RKO (cell line): ENCODE results near the gene IL4I1.
A peak's percentile ranks its signal among the peaks of the same experiment; 100 is the strongest.

ENCODE experiments used
- DNase-seq: peaks from one replicate; pipeline ENCODE4 v3.0.0-alpha.2; 2016; ENCODE audit warnings: low spot score

IL4I1 gene

DNA sequence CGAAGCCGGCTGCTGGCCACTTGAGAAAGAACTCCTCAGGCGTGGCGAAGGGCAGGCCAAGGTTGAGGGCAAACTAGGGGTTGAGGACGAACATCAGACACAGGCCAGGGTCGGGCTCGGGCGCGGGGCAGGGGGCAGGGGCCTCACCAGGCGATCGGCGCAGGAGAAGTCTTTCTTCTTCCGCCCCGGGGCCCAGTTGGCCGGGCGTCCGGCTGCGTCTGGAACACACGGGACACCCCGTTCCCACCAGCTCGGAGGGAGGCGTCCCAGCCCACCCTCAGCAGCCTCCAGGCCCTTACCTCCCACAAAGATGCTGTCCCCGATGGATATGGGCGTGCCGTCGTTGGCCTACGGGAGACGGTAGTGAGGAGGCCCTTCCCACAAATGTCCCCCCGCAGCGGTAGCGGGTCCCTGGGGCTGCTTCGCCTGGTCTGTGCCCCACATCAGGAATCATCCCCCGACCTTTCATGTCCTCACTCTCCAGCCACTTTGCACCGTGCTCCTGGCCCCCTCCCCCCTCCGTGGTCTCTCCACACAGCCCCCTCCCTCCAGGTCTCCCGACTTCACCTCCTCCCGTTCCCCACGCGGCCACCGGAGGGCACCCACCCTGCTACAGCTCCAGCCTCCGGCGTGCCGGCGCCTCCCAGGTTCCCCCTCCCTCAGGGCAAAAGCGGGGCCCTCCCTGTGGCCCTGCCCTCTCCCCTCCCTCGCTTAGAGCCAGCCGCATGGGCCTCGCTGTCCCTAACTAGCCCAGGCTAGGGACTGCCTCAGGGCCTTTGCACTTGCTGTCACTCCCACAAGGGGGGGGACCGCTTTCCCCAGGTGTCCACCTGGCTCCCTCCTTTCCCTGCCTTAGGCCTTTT lies 34.1 kb downstream of the IL4I1 start:
- no peak for DNase-seq

DNA sequence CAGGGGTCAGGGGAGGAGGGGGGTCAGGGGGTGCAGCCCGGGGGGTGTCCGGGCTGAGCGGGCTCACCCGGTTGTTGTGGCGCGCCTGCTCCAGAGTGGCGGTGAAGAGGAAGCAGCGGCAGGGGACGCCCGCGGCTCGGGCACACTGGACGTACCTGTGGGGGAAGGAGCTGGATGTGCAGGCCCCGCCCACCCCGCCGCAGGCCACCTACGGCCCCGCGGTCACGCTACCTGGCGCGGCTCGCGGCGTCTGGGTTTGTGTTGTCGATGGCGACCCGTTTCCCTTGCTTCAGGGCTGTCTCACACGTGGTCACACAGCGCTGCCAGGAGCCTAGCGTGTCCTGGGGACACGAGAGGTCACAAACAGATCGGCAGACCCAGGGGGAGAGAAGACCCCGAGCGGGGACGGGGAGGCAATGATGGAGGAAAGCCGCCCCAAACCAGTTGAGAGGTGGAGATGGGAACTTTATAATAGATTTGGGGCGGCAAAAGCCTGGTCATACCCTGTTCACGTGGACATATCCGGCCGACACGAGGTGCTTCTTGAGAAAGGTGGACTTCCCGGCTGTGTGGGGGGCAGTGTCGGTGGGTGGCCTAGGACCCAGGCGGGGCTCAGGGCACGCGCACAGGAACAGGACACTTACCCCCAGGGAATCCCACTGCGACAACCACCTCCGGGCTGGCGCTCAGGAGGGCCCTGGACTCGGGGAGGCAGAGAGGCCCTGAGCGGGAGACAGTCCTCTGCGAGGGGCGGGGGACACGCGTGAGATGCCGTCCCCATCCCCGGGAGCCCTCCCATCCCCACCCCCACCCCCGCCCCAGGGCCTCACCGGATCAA lies 34.9 kb downstream of the IL4I1 start:
- DNase-seq, result no peak

DNA sequence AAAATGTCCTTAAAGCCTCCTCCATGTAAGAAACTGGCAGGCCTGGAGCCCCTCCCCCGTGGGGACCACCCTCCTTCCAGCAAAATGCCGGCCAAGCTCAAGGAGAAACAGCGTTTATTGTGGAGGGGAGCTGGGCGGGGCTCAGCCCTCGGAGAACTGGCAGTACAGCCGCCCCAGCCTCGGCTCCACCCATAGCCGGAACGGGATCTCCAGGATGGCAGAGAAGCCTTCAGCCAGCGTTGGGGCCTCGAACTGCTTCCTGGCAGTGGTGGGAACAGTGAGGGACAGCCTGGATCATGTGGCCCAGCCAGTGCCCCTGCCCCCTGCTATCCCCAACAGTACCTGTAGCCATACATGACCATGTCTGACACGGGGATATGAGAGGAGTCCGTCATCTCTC lies 35.6 kb downstream of the IL4I1 start:
- DNase-seq, result no peak

DNA sequence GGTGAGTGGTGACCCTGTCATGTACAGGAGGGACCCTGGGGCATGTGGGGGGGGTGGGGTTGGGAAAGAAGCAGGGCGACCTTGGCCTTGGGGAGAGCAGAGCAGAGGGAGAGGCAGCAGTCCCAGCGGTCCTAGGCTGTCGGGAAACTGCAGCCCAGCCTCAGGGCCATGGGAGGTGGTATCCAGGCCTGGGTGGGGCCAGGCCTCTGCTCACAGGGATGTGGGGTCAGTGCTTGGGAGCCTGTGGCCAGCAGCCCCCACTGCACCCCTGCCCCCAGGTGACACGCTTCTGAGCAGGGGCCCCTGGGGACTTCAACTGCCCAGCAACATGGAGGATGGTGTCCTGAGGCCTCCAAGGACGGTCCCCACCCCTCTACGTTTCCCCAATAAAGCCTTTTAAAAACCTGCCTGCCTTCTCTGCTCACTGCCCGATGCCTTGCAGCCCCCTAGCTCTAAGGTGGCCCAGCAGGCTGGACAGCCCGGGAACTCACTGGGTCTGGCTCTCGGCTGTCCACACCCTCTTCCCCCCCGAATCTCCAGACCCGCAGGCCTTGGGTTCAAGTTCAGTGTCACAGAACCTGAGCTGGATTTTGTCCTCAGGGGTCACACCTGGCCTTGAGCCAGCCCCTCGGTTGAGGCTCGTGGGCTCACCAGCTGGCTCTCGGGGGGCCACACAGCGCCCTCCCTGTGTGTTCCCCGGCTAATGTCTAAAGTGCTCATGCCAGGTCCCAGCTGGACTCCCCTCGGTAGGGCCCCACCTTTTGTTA lies 36.2 kb downstream of the IL4I1 start:
- no peak for DNase-seq

DNA sequence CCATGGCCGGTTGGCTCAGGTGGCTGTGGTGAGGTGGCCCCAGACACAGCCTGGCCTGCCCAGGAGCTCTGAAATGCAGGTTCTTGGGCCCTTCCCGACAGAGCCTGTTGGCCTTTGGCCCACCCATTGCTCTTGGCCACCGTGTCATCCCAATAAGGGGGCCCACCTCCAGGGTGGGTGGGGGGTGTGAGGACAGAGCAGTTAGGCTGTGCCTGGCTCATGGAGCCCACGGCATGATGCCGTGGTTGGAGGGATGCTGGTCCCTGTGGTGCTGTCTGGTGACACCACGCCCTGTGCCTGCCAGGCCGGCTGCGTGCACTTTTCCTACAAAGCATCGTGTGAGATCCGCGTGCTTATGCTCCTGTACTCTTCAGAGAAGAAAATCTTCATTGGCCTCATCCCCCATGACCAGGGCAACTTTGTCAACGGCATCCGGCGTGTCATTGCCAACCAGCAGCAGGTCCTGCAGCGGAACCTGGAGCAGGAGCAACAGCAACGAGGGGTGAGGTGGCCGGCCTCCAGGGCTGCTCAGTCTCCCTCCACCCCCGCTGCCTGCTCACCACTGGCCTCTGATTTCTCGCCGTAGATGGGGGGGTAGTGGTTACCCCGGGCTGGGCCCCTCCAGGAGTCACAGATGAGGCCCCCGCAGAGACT lies 36.9 kb downstream of the IL4I1 start:
- no peak for DNase-seq

DNA sequence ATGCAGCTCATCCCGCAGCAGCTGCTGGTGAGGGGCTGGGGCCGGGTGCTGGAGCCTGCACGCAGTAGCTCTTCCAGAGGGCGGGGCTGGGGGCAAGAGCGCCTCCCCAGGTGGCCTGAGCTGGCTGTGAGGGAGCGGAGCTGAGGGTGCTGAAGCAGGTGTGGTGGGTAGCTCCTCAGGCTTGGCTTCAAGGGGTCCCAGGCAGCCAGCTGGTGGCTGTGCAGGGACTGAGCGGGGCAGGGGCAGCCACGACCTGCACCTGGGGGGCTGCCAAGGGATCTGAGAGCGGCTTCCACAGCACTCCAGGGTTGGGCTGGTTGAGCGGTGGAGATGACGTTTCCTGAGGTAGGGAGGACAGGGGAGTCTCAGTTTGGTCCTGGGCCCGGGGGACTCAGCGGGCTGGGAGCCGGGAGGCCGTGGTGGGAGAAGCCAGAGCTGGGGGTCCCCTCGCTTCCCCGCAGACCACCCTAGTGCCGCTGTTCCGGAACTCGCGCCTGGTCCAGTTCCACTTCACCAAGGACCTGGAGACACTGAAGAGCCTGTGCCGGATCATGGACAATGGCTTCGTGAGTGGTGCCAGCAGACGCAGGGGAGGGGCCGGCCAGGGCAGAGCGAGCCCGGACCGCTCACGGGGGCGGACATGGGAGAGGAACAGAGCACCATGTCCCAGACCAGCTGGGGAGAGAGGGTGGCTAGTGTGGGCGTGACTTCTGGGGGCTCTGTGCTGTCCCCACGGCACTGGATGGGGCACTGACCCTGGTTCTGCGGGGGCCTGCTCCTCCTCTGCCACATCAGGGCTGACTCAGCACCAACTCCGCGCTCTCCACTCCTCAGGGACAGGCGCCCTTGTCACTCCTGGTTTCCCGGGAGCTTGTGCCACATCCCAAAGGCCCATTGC lies 38.4 kb downstream of the IL4I1 start:
- DNase-seq, result peak; percentile 30

DNA sequence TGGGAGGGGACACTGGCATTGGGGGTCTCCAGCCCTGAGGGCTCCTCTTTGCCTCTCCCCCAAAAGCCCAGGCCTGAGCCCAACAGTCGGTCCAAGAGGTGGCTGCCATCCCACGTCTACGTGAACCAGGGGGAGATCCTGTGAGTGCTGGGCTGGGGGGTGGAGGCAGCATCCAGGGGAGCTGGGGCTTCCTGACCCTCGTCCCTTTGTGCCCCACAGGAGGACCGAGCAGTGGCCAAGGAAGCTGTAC lies 38.9 kb downstream of the IL4I1 start:
- DNase-seq, result no peak

DNA sequence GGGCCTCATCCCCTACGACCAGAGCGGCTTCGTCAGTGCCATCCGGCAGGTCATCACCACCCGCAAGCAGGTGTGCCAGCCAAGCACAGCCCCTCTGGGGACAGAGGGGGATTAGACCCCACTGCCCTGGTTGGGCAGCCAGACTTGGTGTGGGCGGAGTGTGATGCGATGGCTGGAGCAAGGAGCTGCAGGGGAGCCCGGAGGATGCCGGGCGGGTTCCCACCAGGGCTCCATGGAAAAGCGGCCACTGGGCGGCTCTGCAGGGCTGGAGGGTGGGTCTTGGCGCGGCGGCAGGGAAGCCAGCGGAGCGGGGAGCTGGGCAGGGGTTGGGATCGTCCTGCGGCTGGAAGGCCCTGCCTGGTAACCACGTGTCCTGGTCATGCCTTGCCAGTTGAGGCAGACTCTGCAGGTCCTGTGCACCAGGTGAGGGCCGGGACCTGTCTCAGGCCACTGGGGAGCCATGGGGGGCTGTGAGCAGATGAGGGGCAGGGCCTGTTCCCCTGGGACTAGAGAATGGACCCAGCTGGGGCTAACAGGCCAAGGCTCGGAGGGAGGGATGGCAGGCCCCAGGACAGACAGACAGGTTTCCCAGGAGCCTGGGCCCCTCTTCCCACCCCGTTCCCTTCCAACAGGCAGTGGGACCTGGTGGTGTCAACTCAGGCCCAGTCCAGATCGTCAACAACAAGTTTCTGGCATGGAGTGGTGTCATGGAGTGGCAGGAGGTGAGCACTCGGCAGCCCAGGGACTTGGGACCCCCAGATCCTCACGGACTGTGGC lies 39.4 kb downstream of the IL4I1 start:
- peak; percentile 26 for DNase-seq

DNA sequence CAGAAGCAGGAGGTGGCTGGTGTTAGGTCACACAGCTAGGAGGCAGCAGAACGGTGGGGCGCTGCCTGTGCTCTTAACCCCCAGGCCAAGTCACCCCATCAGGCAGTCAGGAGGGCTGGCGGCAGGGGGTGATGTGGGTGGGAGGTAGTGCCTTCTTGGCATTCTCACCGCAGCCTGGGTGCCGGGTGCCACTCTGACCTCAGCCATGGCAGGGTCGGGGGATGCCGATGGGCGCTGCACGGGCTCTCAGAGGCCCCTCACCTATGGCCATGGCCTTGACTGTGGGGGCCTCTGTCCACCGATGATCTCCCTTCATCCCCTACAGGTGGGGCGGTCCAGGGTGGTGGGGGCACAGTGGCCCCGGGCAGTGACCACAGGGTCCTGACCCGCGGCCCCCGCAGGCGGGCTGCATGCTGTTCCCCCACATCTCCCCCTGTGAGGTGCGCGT lies 40.1 kb downstream of the IL4I1 start:
- peak; percentile 47 for DNase-seq

DNA sequence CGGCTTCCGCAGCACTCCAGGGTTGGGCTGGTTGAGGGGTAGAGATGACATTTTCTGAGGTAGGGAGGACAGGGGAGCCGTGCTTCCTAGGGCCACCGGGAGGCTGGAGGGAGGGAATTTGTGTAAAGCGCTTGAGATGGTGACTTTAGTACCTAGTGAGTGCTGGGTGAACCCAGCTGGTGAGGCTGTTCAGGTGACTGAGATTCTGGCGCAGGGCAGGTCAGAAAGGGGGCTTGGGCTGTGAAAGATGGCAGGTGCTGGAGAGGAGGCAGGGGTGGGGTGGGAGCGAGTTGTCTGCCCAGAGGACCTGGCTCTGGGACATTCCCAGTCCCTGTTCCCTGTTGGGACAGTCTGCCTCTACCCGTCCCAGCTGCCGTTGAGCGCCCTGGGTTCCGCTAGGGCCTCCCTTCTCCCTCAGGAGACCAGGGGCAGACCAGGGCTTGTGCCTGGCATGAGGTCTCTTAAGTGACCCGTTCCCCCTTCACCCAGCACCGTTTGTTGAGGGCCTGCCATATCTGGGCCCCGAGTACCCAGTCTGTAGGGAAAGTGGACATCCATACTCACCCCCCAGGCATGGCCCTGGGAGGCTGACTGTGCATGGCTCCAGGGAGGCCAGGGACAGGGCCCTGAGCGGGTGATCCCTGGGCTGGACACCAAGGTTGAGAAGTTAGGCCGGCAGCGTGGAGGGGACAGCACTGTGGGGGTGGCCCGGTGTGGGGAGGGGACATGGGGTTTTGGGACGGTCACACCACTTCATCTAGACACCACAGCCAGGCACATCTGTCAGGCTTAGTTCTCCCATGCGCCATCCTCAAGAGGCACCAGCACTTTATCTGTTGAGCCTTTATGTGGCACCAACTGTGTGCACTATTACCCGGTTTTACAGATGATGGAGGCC lies 40.8 kb downstream of the IL4I1 start:
- peak; percentile 25 for DNase-seq

DNA sequence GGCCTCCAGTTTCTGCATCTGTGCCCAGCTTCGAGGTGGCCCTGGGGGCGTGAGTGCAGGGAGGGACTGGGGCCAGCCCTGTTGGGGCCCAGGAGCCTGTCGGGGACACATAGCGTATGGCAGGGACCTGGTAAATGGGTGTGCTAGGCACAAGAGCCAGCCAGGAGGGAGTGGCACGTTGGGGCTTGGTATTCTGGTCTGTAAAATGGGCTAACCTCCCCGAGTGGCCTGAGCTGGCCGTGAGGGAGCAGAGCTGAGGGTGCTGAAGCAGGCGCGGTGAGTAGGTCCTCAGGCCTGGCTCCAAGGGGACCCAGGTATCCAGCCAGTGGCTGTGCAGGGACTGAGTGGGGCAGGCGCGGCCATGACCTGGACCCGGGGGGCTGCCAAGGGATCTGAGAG lies 41.4 kb downstream of the IL4I1 start:
- DNase-seq, result no peak

DNA sequence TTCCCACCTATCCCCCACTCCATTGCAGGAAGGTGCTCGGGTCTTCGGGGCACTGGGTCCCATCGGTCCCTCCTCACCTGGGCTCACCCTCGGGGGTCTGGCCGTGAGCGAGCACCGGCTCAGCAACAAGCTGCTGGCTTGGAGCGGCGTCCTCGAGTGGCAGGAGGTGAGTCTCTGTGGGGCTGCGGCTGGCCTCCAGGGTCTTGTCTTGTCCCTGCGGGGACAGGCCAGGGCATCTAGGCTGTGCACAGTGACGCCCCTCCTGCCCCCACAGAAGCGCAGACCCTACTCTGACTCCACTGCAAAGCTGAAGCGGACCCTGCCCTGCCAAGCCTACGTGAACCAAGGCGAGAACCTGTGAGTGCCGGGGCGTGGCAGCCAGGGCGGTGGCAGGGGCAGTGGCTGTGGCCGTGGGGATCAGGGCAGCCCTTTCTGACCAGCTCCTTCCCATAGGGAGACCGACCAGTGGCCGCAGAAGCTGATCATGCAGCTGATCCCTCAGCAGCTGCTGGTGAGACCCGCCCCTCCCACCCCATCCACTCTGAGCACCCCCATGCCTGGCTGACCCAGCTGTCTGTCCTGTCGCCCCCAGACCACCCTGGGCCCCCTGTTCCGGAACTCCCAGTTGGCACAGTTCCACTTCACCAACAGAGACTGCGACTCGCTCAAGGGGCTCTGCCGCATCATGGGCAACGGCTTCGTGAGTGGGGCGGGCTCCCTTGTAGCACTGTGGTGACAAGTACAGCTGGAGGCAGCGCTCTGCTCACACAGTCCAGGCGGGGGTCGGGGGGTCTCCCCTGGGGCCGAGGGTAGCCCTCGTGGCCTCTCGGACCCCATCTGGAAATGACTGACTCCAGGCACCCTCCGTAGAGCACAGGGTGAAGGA lies 42.1 kb downstream of the IL4I1 start:
- DNase-seq, result no peak

DNA sequence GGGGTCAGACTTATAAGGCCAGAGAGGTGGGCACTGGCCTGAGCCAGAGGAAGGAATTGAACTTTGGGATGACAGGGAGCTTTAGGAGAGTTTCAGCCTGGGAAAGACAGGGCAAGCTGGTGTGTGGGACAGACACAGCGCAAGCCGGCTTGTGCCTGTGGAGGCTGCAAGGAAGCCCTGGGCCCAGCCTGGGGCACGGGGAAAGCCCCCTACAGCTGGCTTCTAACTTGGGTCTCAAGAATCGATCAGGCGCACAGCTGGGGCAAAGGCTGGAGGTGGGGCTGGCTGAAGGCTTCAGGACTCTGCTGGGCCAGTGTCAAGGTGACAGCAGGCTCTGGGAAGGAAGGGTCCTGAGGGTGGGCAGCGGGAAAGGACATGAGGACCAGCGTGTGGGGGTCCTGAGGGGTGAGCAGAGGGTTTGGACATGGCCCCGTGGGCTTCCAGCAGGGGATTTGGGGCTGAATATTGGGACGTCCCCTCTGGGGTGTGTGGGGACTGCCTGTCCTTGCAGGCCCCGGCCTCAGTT lies 42.8 kb downstream of the IL4I1 start:
- no peak for DNase-seq

DNA sequence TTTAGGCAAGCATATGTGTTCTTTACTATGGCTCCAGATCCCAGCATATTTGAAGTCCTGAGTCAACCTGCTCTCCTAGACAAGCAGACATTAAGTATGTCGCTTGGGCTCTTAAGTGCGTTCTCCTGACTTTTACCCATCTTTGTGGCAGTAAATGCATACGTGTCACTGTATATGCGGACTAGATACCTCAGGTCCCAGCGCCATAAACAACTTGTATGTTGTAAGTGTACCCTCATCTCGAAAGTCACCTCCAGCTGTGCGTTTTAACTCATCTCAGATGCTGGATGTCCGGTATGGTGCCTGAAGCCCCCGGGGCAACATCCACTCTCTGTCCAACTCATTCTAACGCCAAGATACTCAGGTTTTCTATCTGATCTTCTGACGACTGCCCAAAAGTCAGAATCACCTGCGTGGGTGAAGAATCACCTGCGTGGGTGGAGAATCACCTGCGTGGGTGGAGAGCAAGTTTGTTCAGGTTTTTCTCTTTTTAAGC lies 44.0 kb downstream of the IL4I1 start:
- DNase-seq, result peak; percentile 44

DNA sequence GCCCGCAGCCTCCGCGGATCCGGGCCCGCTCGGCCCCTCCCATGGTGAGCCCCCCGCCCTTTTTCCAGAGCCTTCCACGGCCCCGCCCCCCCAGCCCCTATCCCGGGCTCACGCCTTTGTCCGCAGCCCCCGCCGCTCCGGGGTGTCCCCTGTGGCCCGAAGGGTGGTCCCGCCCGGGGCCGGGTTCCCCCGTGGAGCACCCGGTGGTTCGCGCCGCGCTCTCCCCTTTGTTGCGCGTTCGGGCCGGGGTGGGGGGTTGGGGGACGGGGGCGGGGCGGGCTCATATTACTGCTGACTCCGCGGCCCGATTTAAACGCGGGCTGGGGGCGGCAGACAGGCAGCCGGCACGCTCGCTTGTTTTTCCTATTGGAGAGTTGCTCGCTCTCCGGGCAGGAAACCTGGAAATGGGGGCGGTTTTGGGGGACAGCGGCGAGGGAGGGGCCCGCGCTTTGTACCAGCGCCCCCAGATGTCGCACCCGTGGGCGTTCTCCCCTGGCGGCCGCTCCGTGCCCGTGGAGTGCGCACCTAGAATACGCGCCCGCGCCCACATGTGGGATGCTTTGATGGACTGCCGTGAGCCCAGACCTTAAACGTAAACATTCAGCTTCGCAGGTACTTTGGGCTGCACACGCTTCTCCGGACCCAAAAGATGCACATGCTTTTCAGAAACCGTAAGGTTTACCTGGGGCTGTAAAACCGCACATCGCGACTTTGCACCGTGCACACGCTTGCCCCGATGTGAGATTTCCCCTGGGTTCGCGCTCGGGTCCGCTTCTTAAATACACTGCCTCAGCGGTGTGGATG lies 45.0 kb downstream of the IL4I1 start:
- peak; percentile 59 for DNase-seq

DNA sequence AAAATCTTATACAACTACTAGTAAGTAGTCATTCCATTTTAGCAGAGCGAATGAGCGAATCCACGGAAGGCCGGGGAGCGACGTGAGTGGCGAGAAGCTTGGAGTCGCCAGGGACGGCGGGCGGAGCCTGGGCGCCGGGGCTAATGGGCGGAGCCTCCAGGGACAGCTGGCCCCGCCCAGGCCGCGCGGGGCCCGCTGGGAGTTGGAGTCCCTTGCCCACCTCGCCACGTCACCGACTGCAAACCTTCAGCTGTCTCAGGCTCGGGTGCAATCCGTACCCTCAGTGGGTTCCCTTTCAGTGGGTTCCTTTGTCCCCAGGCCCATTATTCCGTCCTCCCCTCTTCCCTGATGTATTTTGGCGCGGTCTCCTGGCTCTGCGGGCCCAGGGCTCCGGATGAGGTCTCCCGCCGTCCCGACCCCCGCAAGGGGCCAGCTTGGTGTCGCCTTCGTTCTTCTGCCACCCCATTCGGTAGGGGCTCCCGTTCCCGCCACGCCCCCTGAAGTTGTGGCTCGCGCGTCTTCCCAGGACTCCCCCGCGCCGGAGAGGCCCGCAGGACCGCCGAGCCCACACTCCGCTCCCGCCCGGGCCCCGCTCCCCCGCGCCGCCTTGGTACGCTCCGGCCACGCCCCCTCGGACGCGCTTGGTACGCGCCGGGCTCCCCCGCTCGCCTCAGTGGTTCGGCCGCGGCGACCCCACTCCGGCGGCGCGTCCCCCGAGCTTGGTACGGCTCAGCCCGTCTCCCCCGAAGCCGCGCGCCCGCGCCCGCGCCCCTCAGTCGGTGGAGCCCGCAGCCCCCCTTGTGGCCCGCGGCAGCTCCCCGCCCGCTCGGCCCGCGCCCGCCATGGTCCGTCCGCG lies 46.0 kb downstream of the IL4I1 start, which contains the start of gene PTOV1:
PTOV1 (plus strand) TSS at position 673 of the 856 bp plus-strand sequence.
- peak; percentile 92 for DNase-seq
